Keratinocyte (primary cell): ENCODE measurements around the gene ZNF74.

Source experiments
- EZH2 ChIP-seq: IDR thresholded peaks from one replicate; pipeline ENCODE4 v1.6.1; 2012; ENCODE audit warnings: inconsistent platforms, mild to moderate bottlenecking, low read length, moderate library complexity
- TF ChIP-seq, protein P1 (sequence below), 3 experiments: IDR thresholded peaks in 1 of 3; conservative IDR thresholded peaks in 1 of 3; optimal IDR thresholded peaks in 1 of 3; 2 replicates in 2 of 3; 3 replicates in 1 of 3; pipeline versions ENCODE3 to v1.5.1; 2011; ENCODE audit warnings: low read length in 3 of 3, mild to moderate bottlenecking in 3 of 3, moderate library complexity in 2 of 3, control low read depth in 1 of 3, inconsistent platforms in 1 of 3; ENCODE audit not compliant: insufficient read depth in 2 of 3; ENCODE audit errors: extremely low read depth in 1 of 3

GRCh38 chr22:20419664-20419951 lies 25.7 kb downstream of the ZNF74 start:
- TF ChIP-seq, protein P1, sequence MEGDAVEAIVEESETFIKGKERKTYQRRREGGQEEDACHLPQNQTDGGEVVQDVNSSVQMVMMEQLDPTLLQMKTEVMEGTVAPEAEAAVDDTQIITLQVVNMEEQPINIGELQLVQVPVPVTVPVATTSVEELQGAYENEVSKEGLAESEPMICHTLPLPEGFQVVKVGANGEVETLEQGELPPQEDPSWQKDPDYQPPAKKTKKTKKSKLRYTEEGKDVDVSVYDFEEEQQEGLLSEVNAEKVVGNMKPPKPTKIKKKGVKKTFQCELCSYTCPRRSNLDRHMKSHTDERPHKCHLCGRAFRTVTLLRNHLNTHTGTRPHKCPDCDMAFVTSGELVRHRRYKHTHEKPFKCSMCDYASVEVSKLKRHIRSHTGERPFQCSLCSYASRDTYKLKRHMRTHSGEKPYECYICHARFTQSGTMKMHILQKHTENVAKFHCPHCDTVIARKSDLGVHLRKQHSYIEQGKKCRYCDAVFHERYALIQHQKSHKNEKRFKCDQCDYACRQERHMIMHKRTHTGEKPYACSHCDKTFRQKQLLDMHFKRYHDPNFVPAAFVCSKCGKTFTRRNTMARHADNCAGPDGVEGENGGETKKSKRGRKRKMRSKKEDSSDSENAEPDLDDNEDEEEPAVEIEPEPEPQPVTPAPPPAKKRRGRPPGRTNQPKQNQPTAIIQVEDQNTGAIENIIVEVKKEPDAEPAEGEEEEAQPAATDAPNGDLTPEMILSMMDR (optimal IDR thresholded peaks at IDR 0.05 in 1 of 3, IDR thresholded peaks at IDR 0.05 in 1 of 3, conservative IDR thresholded peaks at IDR 0.05 in 1 of 3; ENCODE audit: extremely low read depth in 1 of 3, insufficient read depth in 2 of 3, low read length in 3 of 3) = no peak
- TF ChIP-seq EZH2 = no peak
